Activated T-cell treated with anti-CD3 and anti-CD28 coated beads for 48 hours (primary cell): ENCODE measurements around the gene ARHGEF10L.
"Not testable (repeated sequence)": the region's sequence is repeated elsewhere in the genome, so short reads cannot be mapped to it uniquely, and the experiment has no call there.

Source experiments
- DNase-seq: peaks from one replicate; pipeline ENCODE4 v3.0.0-alpha.2; 2020; ENCODE audit warnings: low read depth

Gene ARHGEF10L

DNA sequence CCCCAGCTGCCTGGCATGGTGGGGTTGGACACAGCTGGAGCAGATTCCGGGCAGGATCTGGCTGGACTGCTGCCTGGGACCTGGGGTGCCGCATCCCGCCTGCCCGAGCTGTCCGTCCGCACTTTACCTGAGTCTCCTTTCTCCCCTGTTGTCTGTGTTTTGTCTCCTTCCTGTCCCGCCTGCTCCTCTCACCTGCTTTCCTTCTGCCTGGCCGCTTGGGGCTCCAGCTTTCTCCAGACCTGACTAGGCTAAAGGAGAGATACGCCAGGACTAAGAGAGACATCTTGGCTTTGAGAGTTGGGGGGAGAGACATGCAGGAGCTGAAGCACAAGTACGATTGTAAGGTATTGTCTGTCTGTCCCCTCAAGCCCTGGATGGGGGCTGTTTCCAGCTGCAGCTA lies 73.3 kb downstream of the ARHGEF10L start:
- DNase-seq: no peak

DNA sequence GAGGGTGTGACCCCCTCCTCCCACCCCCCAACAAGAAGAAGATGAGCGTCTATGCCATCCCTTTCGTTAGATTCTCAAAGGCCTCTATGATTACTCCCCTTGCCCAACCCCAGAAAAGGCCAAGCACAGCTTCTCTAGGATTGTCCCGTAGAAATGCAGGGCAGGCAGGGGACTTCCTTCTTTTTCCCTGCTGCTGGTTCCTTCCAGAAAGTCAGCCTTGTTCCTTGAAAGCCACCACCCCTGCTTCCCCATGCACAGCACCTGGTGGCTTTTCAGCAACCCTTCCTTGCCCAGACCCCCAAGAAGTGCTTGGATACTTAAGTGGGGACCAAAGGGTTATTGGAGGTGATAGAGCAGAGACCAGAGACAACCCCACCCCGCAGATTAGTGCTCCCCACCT lies 75.1 kb downstream of the ARHGEF10L start:
- DNase-seq: no peak

- DNase-seq: no peak
Measured at GRCh38 chr1:17615157-17615556, 75.7 kb downstream of the ARHGEF10L start.

DNA sequence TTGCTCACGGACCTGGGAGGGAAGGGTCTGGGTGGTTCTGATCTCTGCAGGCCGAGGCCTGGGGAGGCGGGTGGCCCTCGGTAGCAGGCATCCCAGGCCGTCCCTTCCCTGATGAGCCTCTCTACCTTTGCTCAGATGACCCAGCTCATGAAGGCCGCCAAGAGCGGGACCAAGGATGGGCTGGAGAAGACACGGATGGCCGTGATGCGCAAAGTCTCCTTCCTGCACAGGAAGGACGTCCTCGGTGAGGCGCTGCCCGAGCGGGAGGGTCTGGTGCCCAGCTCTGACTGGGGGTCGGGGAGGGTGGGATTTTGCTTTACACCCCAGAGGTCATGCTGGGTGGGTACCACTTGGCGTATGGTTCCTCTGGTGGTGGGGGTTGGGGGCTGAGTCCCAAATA lies 76.5 kb downstream of the ARHGEF10L start:
- DNase-seq: no peak

GRCh38 chr1:17616731-17617279 lies 77.3 kb downstream of the ARHGEF10L start:
- DNase-seq: no peak

GRCh38 chr1:17617787-17618557 lies 78.5 kb downstream of the ARHGEF10L start:
- no peak for DNase-seq

DNA sequence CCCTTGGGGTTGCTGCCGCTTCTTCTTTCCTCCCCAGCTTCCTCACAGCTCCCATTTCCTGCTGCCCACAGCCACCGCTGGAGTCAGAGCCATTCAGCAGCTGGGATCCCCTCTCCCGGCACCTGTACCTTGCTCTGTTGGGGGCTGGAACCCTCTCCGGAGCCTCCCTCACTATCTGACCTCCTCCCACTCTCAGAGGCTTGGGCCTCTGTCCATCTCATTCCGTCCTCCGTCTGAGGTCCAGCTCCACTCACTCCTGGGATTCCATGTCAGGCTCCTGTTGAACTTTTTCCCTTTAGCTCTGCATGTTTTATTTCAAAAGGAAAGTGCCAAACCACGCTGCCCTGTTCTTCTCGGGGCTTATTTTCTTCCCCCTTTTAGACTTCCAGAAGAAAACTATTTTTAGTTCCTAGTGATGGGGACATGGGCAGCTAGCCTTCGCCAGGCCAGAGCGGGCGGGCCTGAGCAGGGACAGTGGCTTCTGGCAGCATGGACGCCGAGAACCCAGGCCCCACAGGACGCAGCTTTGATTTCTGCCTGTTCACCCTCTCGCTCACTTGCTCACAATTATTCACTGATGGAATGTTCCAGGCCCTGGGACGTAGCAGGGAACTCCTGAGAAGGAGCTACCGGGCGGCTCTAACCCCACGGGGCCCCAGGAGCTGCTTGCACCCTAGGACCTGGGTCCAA lies 79.2 kb downstream of the ARHGEF10L start:
- no peak for DNase-seq

DNA sequence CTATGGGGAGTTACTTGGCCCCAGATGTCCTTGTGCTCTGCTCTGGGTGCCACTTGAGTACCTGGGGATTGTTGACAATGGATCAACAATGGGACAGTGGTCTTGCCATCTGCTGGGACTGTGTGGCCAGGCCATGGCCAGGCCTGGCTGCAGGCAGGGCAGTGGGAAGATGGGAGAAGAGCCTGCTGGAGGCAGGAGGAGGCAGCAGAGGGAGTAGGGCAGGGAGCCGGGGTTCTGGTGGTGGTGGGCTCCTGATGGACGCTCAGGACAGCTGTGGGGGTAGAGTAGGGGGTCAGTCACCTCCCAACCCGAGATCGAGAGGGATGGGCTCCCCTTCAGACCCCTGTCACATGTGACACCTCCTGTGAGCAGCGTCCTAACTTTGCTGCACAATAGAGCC lies 81.0 kb downstream of the ARHGEF10L start:
- DNase-seq: no peak

DNA sequence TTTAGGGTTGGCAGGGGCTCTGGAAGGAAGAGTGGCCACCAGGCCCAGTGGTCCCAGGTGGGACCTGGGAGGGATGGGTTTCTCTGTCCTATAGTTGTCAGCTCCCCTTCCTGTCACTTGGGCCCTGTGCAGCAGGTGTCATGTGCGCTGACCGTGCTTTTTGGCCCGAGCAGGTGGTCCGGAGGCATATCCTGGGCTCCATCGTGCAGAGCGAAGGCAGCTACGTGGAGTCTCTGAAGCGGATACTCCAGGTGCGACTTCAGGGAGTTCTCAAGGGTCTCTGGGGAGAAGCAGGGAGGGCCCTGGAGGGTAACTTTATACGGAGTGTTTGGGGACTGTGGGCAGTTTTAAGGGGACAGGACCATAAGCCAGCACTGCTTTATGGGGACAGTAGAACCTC lies 82.2 kb downstream of the ARHGEF10L start:
- no peak for DNase-seq

DNA sequence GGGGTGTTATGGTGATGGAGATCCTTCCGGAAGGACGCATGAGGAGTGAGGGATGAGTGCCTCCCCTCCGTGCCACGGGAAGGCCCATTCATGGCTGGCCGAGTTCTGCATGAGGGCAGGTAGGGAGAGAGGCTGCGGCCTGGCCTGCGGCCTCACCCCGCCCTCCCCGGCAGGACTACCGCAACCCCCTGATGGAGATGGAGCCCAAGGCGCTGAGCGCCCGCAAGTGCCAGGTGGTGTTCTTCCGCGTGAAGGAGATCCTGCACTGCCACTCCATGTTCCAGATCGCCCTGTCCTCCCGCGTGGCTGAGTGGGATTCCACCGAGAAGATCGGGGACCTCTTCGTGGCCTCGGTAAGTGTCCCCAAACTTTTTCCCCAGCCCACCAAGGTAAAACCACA lies 83.3 kb downstream of the ARHGEF10L start:
- DNase-seq: no peak

DNA sequence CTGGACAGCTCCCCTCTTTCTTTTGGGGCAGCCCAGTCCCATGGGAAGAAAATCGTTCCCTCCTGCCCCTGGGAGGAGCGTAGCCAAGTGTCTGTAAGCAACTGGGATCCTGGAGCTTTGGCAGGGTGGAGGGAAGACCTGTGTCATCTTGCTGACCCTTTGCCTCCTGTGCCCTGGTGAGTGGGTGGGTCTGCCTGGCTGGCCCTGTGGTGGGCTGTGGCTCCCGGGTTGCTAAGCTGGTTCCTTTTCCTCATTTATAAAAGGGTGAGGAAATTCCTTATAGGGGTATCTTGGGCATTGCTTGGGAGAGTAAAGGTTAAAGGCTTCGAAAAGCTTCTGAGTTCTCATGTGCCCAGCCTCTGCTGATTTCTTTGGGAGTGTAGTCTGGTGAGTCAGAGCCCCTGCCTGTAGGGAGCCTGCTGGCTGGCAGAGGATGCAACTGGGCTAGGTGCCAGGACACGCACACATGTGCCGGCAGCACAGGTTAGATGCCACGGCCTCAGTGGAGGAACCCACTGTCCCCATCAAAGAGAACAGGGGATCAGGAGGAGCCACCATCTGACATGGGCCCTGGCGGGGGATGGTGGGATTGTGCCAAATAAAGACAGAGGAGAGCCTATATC lies 85.2 kb downstream of the ARHGEF10L start:
- no peak for DNase-seq

DNA sequence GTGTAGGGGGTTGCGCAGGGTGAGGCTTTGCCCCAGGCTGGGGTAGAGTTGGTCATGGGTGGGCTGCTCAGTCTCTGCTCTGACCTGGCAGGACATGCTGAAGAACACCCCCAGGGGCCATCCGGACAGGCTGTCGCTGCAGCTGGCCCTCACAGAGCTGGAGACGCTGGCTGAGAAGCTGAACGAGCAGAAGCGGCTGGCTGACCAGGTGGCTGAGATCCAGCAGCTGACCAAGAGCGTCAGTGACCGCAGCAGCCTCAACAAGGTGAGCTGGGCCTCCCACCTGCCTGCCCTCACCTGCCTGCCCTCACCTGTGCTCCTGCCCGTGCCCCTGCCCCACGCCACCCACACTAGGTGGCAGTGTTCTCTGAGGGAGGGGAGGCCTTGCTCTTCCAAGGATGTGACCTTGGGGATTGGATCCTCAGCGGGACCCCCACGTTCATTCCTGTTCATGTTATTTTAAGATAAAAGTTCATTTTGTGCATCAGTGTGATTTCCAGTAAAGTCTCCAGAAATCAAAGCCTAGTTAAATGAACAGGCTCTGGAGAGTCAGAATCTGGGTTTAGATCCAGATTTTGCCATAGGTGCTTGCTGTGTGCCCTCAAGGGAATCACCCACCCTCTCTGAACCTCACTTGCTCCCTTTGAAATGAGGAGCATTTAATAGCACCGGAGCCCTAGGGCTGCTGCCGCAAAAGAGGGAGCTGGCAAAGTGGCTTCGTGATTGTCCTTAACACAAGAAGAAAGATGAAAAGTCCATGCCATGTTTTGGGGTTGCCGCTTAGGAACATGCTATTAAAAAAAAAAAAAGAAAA lies 87.9 kb downstream of the ARHGEF10L start:
- no peak for DNase-seq

DNA sequence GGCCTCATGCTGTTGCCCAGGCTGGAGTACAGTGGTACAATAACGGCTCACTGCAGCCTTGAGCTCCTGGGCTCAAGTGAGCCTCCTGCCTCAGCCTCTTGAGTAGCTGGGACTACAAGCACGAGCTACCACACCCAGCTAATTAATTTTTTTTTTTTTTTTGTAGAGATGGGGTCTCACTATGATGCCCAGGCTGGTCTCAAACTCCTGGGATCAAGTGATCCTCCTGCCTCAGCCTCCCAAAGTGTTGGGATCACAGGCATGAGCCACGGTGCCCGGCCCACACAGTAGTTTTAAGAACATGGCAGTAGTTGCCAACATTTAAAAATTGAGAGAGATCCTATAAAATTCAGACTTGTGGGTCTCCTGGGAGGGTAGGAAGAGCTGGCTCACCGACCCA lies 89.5 kb downstream of the ARHGEF10L start:
- not testable (repeated sequence) for DNase-seq

DNA sequence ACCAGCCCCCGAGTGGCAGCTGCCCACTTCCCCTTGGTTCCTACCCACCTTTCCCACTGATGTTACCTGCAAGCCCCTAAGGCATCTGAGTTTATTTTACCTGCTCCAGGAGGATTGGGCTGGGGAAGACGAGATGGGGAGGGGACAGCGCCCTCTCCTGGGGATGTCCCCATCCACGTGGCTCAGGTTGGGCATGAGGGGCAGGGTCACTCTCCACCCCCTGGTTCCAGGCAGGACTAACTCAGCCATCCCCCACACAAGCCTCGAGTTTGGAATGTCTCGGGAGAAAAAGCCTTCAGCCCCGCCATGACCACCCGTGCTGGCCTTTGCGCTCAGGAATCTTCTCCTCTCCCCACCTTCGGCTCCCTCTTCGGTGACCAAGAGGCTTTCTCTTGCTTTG lies 90.0 kb downstream of the ARHGEF10L start:
- no peak for DNase-seq

DNA sequence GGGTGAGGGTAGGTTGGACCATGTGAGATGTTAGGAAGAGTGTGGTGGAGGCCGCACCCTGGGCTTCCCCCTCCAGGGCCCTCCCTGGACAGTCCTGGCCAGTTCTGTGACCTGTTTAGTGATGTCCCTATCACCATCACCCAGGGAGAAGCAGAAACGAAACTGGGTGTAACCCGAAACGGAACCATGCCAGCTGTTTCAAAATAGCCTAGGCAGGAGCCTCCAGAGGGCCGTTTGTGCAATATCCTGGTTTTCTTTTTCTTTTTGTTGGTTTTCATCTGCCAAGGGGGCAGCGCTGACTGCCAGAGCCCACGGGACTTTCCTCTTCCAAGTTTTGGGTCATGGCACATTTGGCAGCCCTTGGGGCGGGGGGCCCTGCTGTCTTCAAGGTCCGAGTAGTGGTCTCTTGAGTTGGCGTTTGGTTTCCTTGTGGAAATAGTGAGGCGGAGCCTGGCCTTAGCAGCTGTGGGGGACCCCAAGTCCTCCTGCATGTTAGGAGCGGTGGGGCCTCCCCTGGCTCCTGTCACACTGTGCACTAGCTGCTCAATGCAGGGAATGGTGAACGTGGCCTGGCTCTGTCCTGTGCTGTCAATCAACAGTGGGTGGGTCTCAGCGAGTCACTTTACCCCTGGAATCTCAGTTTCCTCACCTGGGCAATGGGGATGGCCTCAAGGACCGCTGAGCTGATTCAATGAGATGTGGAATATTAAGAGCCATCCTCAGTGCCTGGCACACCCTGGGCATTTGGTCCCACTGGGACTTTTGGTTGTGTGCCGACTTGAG lies 90.7 kb downstream of the ARHGEF10L start:
- no peak for DNase-seq

DNA sequence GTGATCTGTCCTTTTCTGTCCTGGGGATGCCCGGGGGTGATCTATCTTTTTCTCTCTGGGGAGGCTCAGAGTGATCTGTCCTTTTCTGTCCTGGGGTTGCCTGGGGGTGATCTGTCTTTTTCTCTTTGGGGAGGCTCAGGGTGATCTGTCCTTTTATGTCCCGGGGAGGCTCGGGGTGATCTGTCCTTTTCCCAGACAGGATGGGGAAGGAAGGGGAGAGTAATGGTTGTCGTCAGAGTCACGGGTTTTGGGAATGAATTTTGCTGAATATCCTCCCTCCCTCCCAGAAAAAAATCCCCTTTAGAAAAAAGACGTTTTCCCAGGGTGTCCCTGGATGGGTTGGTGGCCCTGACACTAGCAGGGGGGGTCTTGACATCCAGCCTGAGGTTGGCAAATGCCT lies 91.5 kb downstream of the ARHGEF10L start:
- no peak for DNase-seq

DNA sequence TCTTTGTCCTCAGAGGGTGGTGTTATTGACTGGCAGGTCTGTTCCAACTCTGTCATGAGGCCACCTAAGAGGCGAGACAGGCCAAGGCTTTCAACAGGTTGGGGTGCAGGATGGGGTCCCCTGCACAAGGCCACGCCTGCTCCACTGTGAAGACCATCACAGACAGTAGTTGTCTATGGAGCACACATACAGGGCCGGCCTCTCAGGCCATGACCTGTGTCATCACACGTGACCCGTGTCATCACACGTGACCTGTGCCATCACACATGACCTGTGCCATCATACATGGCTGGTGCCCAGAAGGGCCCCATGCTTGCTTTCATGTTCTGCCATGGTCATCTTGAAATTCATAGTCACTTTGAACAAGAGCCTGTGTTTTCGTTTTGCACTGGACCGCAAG lies 91.9 kb downstream of the ARHGEF10L start:
- DNase-seq: no peak

DNA sequence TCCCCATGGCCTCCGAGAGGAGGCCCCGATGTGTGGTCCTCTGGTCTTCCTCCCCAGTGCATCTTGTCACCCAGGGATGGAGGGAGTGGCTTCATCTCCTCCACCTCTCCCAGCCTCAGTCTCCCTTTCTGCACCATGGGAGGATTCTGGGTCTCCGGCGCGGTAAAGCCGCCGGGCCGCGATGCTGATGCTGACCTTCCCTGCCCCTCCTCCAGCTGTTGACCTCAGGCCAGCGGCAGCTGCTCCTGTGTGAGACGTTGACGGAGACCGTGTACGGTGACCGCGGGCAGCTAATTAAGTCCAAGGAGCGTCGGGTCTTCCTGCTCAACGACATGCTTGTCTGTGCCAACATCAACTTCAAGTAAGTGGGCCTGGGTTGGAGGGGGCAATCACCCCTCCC lies 92.6 kb downstream of the ARHGEF10L start:
- no peak for DNase-seq

- DNase-seq: no peak
Measured at GRCh38 chr1:17632541-17633184, 93.2 kb downstream of the ARHGEF10L start.

- DNase-seq: no peak
Measured at GRCh38 chr1:17633654-17634053, 94.2 kb downstream of the ARHGEF10L start.

- no peak for DNase-seq
Measured at GRCh38 chr1:17635276-17635675, 95.8 kb downstream of the ARHGEF10L start.
